GM12865 (cell line): ENCODE measurements around the gene TMEFF2.

Experiments used
- DNase-seq: peaks from one replicate; pipeline ENCODE4 v3.0.0; 2010; ENCODE audit warnings: low read depth
- H3K4me3 ChIP-seq: 2 replicates; pipeline ENCODE4 v1.5.1; 2011; ENCODE audit warnings: mild to moderate bottlenecking, low read depth, low read length, control low read depth
- CTCF ChIP-seq: IDR thresholded peaks from 2 replicates; pipeline ENCODE4 v1.5.1; 2011; ENCODE audit warnings: low read length, control low read depth, low read depth, inconsistent platforms; ENCODE audit not compliant: insufficient read depth; ENCODE audit errors: missing control alignments

Gene TMEFF2

GRCh38 chr2:191917967-191918651, 276.6 kb downstream of the TMEFF2 start:
- TF ChIP-seq CTCF = no peak
- H3K4me3 ChIP-seq = no peak overlapping the region
- no peak for DNase-seq

GRCh38 chr2:191917430-191917881, 277.3 kb downstream of the TMEFF2 start:
- no peak overlapping the region for H3K4me3 ChIP-seq
- DNase-seq = no peak
- no peak for TF ChIP-seq CTCF

- no peak for TF ChIP-seq CTCF
- no peak for DNase-seq
- H3K4me3 ChIP-seq = no peak overlapping the region
Measured at GRCh38 chr2:191916826-191917225, 277.9 kb downstream of the TMEFF2 start.

DNA sequence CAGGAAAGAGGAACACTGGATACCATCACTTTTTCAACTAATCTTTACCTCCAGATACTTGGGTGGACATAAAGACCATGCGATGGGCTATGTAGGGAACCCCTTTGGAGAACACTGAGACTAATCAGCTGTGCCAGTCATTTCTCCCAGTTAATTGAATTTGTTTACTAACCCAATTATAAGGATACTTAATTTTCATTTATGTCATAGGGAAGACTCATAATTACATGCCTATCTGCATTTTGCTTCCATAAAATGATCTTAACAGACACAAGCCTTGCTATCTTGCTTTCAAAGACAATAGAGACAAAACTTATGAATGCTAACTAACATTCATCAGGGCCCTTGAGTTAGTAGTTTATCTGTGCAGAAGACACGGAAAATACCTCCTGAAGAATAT, 279.0 kb downstream of the TMEFF2 start:
- no peak overlapping the region for H3K4me3 ChIP-seq
- DNase-seq = no peak
- no peak for TF ChIP-seq CTCF

GRCh38 chr2:191913796-191914195, 280.9 kb downstream of the TMEFF2 start:
- TF ChIP-seq CTCF = no peak
- DNase-seq = no peak
- no peak overlapping the region for H3K4me3 ChIP-seq

GRCh38 chr2:191912764-191913163, 282.0 kb downstream of the TMEFF2 start:
- no peak for DNase-seq
- TF ChIP-seq CTCF = no peak
- H3K4me3 ChIP-seq = no peak overlapping the region

DNA sequence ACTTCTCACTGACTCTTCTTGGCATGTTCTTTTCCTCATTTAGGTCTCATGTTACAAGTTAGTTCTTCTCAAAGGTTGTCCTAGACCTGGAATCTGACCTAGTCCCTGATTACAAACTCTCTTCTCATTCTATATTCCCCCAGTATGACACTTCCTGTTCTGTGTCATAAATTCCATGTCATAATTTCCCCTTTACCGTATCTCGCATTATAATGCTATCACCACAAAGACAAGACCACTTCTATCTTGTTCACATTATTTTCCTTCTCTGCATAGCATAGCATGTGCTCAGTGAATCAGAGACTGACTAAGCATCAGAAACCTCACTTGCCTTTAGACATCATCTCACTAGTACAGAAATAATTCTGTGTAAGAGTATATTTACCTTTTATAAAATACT, 284.2 kb downstream of the TMEFF2 start:
- H3K4me3 ChIP-seq = no peak overlapping the region
- no peak for TF ChIP-seq CTCF
- DNase-seq = no peak
